ENCODE data around the gene C16orf86. TPM values are rescaled to one million over a fixed set of nuclear protein-coding genes. Genes with fewer than 3 reads are reported as not detected.

C16orf86 gene, protein sequence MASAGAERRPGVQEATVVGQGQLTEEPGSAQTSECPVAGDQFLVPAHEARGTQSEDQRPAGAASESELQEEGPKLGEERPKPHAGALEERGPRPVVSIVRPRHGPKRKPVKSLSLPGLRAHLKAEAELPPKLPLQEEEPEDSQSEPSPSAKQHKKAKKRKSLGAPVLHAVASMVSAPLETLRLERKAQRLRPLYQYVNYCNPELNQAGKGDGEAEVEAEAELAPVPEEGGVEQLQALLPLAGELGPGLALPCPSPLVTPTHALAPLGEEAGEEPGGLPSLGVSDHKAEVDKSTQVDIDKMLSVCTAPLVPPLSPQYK
- total RNA-seq, result 2.8 and 6.0 TPM in 2 replicates

DNA sequence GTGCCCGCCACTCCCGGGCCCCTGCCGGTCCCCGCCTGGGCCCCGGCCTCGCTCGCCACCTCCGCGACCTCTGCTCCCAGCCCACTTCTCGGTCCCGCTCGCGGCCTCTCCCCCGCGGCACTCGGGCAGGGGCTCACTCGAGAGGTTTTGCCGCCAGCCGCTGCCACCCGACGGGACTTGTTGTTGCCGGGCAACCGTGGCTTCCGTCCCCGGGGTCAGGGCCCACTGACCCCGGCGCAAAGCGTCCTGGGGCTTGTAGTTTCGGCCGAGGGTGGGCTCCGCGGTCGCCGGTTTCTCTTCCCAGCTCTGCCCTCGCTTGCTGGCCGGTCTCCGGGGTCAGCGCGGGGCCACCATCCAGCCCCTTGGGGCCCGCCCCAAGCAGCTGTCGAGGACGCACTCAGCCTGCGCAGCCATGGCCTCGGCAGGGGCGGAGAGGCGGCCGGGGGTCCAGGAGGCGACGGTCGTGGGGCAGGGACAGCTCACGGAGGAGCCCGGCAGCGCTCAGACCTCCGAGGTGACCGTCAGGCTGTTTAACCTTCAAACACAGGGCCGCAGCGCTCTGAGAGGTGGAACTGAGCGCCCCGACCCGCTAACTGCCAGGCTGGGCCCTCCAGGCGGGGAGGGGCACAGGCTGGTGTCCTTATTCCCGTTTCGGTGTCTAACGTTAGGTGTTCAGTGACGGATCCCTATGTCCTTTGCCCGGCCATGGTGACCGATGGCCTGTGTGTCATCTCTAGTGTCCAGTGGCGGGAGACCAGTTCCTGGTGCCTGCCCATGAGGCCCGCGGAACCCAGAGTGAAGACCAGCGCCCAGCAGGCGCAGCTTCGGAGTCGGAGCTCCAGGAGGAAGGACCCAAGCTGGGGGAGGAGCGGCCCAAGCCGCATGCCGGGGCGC lies at the start of gene C16orf86, which contains the start of gene ENKD1:
Gene C16orf86 (plus strand): TSS at position 256 of the 894 bp plus-strand sequence. CDS start 157 bp downstream, at position 413.
Gene ENKD1 (minus strand): TSS at position 192 of the 894 bp plus-strand sequence. CDS start 308 bp downstream, outside the sequence.

DNA sequence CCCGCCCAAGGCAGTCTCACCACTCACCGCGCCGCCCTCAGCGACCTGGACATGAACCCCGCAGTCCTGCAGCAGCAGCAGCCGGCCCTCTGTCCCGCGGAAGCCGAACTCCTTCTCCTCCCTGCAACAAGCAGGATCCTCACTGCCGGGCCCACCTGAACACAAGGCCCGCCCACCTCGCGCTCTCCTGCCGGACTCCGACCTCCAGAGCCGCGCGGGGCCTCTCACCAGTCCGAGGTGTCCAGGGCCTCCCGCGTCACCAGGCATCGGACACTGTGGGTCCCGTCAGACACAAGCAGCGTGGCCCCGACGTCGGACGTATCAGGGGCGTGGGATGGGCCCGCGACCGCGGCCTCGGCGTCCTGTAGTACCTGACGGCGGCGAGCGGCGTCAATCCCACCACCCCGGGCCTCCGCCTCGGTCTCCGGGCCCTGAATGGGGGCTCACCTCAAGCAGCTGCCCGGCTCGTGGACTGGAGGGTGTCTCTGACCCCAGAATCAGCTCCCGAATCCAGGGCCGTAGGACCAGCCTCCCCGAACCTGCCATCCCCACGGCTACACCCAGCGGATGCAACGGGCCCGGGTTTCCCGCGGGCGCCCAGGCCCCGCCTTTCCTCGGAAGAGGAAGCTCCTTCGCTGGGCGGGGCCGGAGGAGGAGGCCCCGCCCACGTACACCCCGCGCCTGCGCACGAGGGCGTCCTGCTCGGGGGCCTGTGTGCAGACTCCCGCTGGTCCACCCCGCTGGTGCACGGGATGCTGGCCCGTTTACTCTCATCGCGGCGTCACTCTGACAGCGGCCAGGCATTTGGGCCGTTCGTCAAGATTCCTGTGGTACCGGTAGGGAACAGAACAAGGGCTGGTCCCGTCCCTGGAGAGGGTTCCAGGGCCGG lies 6.7 kb upstream of the C16orf86 start, which contains the start of gene ACD:
Gene ACD (minus strand): TSS at position 586 of the 889 bp plus-strand sequence. CDS start 40 bp downstream, at position 546.

DNA sequence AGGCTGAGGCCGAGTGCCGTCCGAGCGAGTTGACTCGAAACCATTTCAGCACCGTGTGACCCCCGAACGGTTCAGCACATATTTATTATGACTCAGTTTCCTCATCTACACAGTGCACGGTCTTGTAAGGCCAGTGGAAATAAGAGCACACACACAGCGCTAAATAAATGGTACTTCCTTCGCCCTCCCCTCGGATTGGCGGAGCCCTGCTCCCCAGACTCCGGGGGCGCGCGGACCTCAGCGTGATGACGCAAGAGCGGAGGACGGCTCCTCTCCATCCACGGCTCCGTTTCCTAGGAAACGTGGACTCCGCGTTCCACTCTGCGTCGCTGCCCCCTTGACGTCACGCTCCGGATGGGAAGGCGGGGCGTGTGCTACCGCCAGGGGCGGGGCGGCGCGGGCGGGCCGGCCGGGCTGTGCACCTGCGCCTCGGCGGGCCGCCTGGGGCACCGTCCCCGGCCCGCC lies 6.0 kb upstream of the C16orf86 start, which contains the start of gene PARD6A:
Gene PARD6A (plus strand): TSS at position 397 of the 465 bp plus-strand sequence. CDS start 79 bp downstream, outside the sequence.

Other genes with a start within 250 kb of the C16orf86 start
- 0.18 and 0.49 TPM in 2 replicates for gene HSD11B2, start 235.7 kb upstream of the C16orf86 start, total RNA-seq
- gene ATP6V0D1, start 185.7 kb upstream of the C16orf86 start, total RNA-seq, result 114 and 144 TPM in 2 replicates
- gene AGRP, start 183.3 kb upstream of the C16orf86 start, total RNA-seq, result not detected in 2 replicates
- 23.5 and 25.6 TPM in 2 replicates for gene RIPOR1, start 138.0 kb upstream of the C16orf86 start, total RNA-seq
- 14.4 and 17.5 TPM in 2 replicates for gene CTCF, start 104.3 kb upstream of the C16orf86 start, total RNA-seq
- gene CARMIL2, start 21.7 kb upstream of the C16orf86 start, total RNA-seq, result 0.90 and 1.5 TPM in 2 replicates
- gene ACD, start 6.6 kb upstream of the C16orf86 start, total RNA-seq, result 13.0 and 25.4 TPM in 2 replicates
- 0.90 TPM in 1 of 2 replicates, not detected in the other for gene PARD6A, start 5.9 kb upstream of the C16orf86 start, total RNA-seq
- gene ENKD1, start 64 bp upstream of the C16orf86 start, total RNA-seq, result 12.8 and 14.4 TPM in 2 replicates
- 7.9 and 15.2 TPM in 2 replicates for gene GFOD2, start 52.5 kb downstream of the C16orf86 start, total RNA-seq
- 4.5 and 5.8 TPM in 2 replicates for gene RANBP10, start 139.7 kb downstream of the C16orf86 start, total RNA-seq
- 0.54 and 0.97 TPM in 2 replicates for gene TSNAXIP1, start 140.1 kb downstream of the C16orf86 start, total RNA-seq
- gene THAP11, start 175.5 kb downstream of the C16orf86 start, total RNA-seq, result 15.4 and 22.6 TPM in 2 replicates
- 96.6 and 177 TPM in 2 replicates for gene NUTF2, start 180.1 kb downstream of the C16orf86 start, total RNA-seq
- gene CENPT, start 180.9 kb downstream of the C16orf86 start, total RNA-seq, result 32.6 and 42.4 TPM in 2 replicates
- 27.2 and 28.3 TPM in 2 replicates for gene EDC4, start 206.2 kb downstream of the C16orf86 start, total RNA-seq
- gene NRN1L, start 218.1 kb downstream of the C16orf86 start, total RNA-seq, result not detected in 2 replicates
- 10.7 and 11.0 TPM in 2 replicates for gene PSKH1, start 226.4 kb downstream of the C16orf86 start, total RNA-seq

Data from cardiac atrium fibroblast (primary cell).